ENCODE data around the gene MLLT6.

GRCh38 chr17:38716368-38717005, 11.4 kb downstream of the MLLT6 start:
- TF ChIP-seq CTCF (IDR thresholded peaks at IDR 0.05) (no peak), POLR2A (IDR thresholded peaks at IDR 0.05) (no peak)

Data from heart left ventricle (tissue), 13 donors.